ENCODE measurements around the gene RMDN2.
"Not testable (repeated sequence)": the region's sequence is repeated elsewhere in the genome, so short reads cannot be mapped to it uniquely, and the experiment has no call there.

RMDN2 gene

DNA sequence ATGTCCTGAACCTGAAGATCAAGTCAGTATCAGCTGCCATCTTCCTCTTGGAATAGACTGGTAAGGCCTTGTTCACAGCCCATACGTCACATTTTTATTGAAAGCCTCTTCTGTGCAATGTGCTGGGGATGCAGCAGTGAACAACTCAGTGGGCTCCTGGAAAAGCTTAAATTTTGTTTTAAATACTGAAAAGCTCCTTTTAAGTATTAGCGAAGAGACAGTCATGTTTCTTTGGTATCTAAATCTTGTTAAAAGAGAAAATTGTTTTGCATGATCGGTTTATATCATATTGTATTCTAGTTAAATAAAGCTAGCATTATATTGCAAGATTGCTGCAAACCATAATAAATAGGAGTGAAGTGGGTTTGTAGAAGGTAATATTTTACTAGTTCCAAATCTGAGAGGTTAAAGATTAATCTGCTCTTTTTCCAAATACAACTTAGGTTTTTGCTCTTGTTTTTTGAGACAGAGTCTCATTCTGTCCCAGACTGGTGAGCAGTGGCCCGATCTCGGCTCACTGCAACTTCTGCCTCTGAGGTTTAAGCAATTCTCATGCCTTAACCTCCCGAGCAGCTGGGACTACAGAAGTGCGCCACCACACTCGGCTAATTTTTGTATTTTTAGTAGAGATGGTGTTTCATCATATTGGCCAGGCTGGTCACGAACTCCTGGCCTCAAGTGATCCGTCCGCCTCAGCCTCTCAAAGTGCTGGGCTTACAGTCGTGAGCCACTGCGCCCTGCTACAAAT, 1.6 kb upstream of the RMDN2 start:
- H3K4me3 ChIP-seq (ENCODE audit: low read length), result no peak overlapping the region
- H3K4me2 ChIP-seq (ENCODE audit: low read depth, low read length), result no peak overlapping the region

DNA sequence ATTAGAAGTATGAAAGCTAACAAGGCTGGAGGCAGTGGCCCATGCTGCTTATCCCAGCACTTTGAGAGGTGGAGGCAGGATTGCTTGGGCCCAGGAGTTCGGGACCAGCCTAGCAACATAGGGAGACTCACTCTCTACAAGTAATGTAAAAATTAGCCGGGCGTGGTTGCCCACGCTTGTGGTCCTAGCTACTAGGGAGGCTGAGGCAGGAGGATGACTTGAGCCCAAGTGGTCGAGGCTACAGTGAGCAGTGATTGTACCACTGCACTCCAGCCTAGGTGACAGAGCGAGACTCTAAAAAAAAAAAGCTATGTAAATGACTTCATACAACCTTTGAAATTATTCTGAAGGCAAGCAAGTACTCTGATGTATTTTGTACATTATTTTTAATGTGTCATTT, 1.5 kb downstream of the RMDN2 start:
- no peaks in the 10 kb centered on the region for H3K36me3 ChIP-seq (replicated peaks; ENCODE audit: insufficient read depth, low read length)
- H3K79me2 ChIP-seq (ENCODE audit: low read length), result no peaks in the 10 kb centered on the region
- H3K9me3 ChIP-seq (replicated peaks; ENCODE audit: insufficient read depth, low read length), result no peaks in the 10 kb centered on the region
- H3K27ac ChIP-seq (ENCODE audit: low read length), result no peak overlapping the region
- peaks cover 13% of the 10 kb centered on the region for H3F3A ChIP-seq (ENCODE audit: insufficient read depth, low read length)
- H3K27me3 ChIP-seq (replicated peaks; ENCODE audit: insufficient read depth, low read length), result peaks cover 27% of the 10 kb centered on the region
- H2AFZ ChIP-seq (ENCODE audit: low read length), result no peak overlapping the region
- no peak overlapping the region for H3K4me3 ChIP-seq (ENCODE audit: low read length)
- H3K4me1 ChIP-seq (ENCODE audit: low read length), result no peaks in the 10 kb centered on the region
- H3K9me2 ChIP-seq (replicated peaks; ENCODE audit: insufficient read depth, low read length), result no peaks in the 10 kb centered on the region
- TF ChIP-seq EZH2phosphoT487 (IDR thresholded peaks at IDR 0.05; ENCODE audit: low read length) (no peak), EZH2 (optimal IDR thresholded peaks at IDR 0.05; ENCODE audit: low read depth, low read length) (no peak)
- TF ChIP-seq, protein P1, sequence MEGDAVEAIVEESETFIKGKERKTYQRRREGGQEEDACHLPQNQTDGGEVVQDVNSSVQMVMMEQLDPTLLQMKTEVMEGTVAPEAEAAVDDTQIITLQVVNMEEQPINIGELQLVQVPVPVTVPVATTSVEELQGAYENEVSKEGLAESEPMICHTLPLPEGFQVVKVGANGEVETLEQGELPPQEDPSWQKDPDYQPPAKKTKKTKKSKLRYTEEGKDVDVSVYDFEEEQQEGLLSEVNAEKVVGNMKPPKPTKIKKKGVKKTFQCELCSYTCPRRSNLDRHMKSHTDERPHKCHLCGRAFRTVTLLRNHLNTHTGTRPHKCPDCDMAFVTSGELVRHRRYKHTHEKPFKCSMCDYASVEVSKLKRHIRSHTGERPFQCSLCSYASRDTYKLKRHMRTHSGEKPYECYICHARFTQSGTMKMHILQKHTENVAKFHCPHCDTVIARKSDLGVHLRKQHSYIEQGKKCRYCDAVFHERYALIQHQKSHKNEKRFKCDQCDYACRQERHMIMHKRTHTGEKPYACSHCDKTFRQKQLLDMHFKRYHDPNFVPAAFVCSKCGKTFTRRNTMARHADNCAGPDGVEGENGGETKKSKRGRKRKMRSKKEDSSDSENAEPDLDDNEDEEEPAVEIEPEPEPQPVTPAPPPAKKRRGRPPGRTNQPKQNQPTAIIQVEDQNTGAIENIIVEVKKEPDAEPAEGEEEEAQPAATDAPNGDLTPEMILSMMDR (IDR thresholded peaks at IDR 0.05; ENCODE audit: low read length), result no peak
- DNase-seq, result no peak
- no peak overlapping the region for H3K9ac ChIP-seq (ENCODE audit: low read length)
- no peaks in the 10 kb centered on the region for H4K20me1 ChIP-seq (ENCODE audit: insufficient read depth, low read length)
- H3K4me2 ChIP-seq (ENCODE audit: low read depth, low read length), result no peak overlapping the region

More for the DNA sequence above, 1.6 kb upstream of the RMDN2 start:
- no peak for TF ChIP-seq EZH2phosphoT487 (IDR thresholded peaks at IDR 0.05; ENCODE audit: low read length)
- Histone ChIP-seq H3K9ac (ENCODE audit: low read length) (no peak overlapping the region), H3K9me2 (replicated peaks; ENCODE audit: insufficient read depth, low read length) (no peaks in the 10 kb centered on the region), H3K79me2 (ENCODE audit: low read length) (no peaks in the 10 kb centered on the region), H3K27ac (ENCODE audit: low read length) (no peak overlapping the region), H4K20me1 (ENCODE audit: insufficient read depth, low read length) (no peaks in the 10 kb centered on the region), H3K36me3 (replicated peaks; ENCODE audit: insufficient read depth, low read length) (no peaks in the 10 kb centered on the region), H3K27me3 (replicated peaks; ENCODE audit: insufficient read depth, low read length) (peaks cover 31% of the 10 kb centered on the region), H2AFZ (ENCODE audit: low read length) (no peak overlapping the region), H3K4me1 (ENCODE audit: low read length) (no peaks in the 10 kb centered on the region), H3K9me3 (replicated peaks; ENCODE audit: insufficient read depth, low read length) (no peaks in the 10 kb centered on the region), H3F3A (ENCODE audit: insufficient read depth, low read length) (peaks cover 13% of the 10 kb centered on the region)
- no peak for DNase-seq

- no peak overlapping the region for H3K4me2 ChIP-seq (ENCODE audit: low read depth, low read length)
These were observed 3.3 kb downstream of the RMDN2 start for GRCh38 chr2:37928377-37928776.

GRCh38 chr2:37930392-37930791, 5.3 kb downstream of the RMDN2 start:
- not testable (repeated sequence) for H3K4me3 ChIP-seq (ENCODE audit: low read length); H2AFZ ChIP-seq (ENCODE audit: low read length); H3K27ac ChIP-seq (ENCODE audit: low read length); H3K9ac ChIP-seq (ENCODE audit: low read length); H4K20me1 ChIP-seq (ENCODE audit: insufficient read depth, low read length); H3K79me2 ChIP-seq (ENCODE audit: low read length); H3K27me3 ChIP-seq (replicated peaks; ENCODE audit: insufficient read depth, low read length); DNase-seq; H3K9me2 ChIP-seq (replicated peaks; ENCODE audit: insufficient read depth, low read length); H3K9me3 ChIP-seq (replicated peaks; ENCODE audit: insufficient read depth, low read length); H3K4me2 ChIP-seq (ENCODE audit: low read depth, low read length); H3K36me3 ChIP-seq (replicated peaks; ENCODE audit: insufficient read depth, low read length)
- Histone ChIP-seq H3F3A (ENCODE audit: insufficient read depth, low read length) (peaks cover 17% of the 10 kb centered on the region), H3K4me1 (ENCODE audit: low read length) (peaks cover 13% of the 10 kb centered on the region)

More at GRCh38 chr2:37928377-37928776, 3.3 kb downstream of the RMDN2 start:
- H3K4me3 ChIP-seq (ENCODE audit: low read length), result no peak overlapping the region
- no peaks in the 10 kb centered on the region for H3K79me2 ChIP-seq (ENCODE audit: low read length)
- DNase-seq, result no peak
- no peak overlapping the region for H3K27ac ChIP-seq (ENCODE audit: low read length)
- no peaks in the 10 kb centered on the region for H3K36me3 ChIP-seq (replicated peaks; ENCODE audit: insufficient read depth, low read length)
- peaks cover 13% of the 10 kb centered on the region for H3F3A ChIP-seq (ENCODE audit: insufficient read depth, low read length)
- no peaks in the 10 kb centered on the region for H4K20me1 ChIP-seq (ENCODE audit: insufficient read depth, low read length)
- no peaks in the 10 kb centered on the region for H3K9me2 ChIP-seq (replicated peaks; ENCODE audit: insufficient read depth, low read length)
- no peaks in the 10 kb centered on the region for H3K9me3 ChIP-seq (replicated peaks; ENCODE audit: insufficient read depth, low read length)
- H3K27me3 ChIP-seq (replicated peaks; ENCODE audit: insufficient read depth, low read length), result peaks cover 9% of the 10 kb centered on the region; the same call in 1 of the 2 replicates
- H2AFZ ChIP-seq (ENCODE audit: low read length), result no peak overlapping the region
- no peaks in the 10 kb centered on the region for H3K4me1 ChIP-seq (ENCODE audit: low read length)
- H3K9ac ChIP-seq (ENCODE audit: low read length), result no peak overlapping the region
- TF ChIP-seq EZH2phosphoT487 (IDR thresholded peaks at IDR 0.05; ENCODE audit: low read length) (no peak), EZH2 (optimal IDR thresholded peaks at IDR 0.05; ENCODE audit: low read depth, low read length) (no peak)
- TF ChIP-seq, protein P1 (IDR thresholded peaks at IDR 0.05; ENCODE audit: low read length), result no peak

DNA sequence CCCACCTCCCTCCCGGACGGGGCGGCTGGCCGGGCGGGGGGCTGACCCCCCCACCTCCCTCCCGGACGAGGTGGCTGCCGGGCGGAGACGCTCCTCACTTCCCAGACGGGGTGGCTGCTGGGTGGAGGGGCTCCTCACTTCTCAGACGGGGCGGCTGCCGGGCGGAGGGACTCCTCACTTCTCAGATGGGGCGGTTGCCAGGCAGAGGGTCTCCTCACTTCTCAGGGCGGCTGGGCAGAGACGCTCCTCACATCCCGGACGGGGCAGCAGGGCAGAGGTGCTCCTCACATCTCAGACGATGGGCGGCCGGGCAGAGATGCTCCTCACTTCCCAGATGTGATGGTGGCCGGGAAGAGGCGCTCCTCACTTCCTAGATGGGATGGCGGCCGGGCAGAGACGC, 7.8 kb downstream of the RMDN2 start:
- not testable (repeated sequence) for H3K4me2 ChIP-seq (ENCODE audit: low read depth, low read length); DNase-seq; H3K9me2 ChIP-seq (replicated peaks; ENCODE audit: insufficient read depth, low read length); H3K4me3 ChIP-seq (ENCODE audit: low read length); H3K27me3 ChIP-seq (replicated peaks; ENCODE audit: insufficient read depth, low read length); H4K20me1 ChIP-seq (ENCODE audit: insufficient read depth, low read length); H3K9me3 ChIP-seq (replicated peaks; ENCODE audit: insufficient read depth, low read length); H2AFZ ChIP-seq (ENCODE audit: low read length); H3K79me2 ChIP-seq (ENCODE audit: low read length); H3K9ac ChIP-seq (ENCODE audit: low read length); H3K36me3 ChIP-seq (replicated peaks; ENCODE audit: insufficient read depth, low read length); H3K27ac ChIP-seq (ENCODE audit: low read length)
- peaks cover 15% of the 10 kb centered on the region for H3K4me1 ChIP-seq (ENCODE audit: low read length)
- H3F3A ChIP-seq (ENCODE audit: insufficient read depth, low read length), result peaks cover 11% of the 10 kb centered on the region; the same call in 1 of the 2 replicates
